ENCODE measurements around the gene CPB1. TPM values are rescaled to one million over a fixed set of nuclear protein-coding genes. Genes with fewer than 3 reads are reported as not detected.

CPB1 gene
- total and polyA plus RNA-seq, 3 experiments from 2014 or later = not detected

DNA sequence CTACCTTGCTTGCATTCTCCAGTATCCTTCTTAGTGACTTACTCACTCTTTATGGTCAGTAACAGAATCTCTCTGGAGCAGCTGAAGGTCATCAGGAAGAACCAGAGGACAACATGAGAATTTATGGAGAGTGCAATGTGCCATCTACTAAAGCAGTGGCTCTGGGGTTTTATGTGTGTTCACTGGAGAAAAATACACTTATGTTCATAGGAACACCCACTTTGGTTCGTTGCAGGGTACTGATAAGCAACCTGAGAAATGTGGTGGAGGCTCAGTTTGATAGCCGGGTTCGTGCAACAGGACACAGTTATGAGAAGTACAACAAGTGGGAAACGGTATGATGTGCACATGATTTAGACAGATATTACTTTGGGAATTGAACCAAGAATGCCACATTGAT, 12.8 kb downstream of the CPB1 start:
- no peaks in the 10 kb centered on the region for H3K36me3 ChIP-seq (ENCODE audit: insufficient read depth, low read length)

DNA sequence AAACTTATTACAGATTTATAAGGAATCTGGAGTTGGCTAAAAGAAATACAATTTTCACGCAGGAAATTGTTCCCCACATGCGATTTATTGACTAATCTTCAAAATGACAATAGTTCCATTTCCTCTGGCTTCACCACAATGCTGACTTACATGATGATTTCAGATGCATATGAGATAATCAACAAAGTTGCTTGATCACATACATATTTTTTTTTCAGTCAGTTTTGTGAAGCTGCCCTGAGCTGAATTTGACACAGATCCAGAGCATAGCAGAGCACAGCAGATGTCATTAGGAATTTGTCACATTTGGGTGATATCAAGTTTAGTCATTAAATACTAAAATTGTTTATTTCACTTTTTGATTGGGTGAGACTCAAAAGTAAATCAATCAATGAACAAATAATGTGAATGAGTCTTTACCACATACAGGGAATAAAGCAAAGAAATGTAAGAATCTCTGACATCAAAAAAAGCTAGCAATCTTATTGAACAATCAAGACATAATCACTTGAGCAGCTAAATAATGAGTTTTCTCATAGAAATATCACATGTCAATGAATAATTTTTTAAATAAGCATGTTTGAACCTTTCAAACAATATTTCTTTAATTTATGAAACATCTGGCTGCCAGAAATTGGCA, 18.3 kb downstream of the CPB1 start:
- Histone ChIP-seq H3K9me3 (ENCODE audit: low read length) (no peaks in the 10 kb centered on the region), H3K4me1 (ENCODE audit: insufficient read depth, low read length) (no peaks in the 10 kb centered on the region), H3K27ac (ENCODE audit: low read depth, low read length) (no peak overlapping the region), H3K4me3 (ENCODE audit: low read length) (no peak overlapping the region), H3K27me3 (ENCODE audit: insufficient read depth, low read length, poor library complexity, severe bottlenecking) (no peaks in the 10 kb centered on the region), H3K36me3 (ENCODE audit: insufficient read depth, low read length) (no peaks in the 10 kb centered on the region)
- Mint-ChIP-seq H3K27me3 (peaks cover 0 to 17% of the 10 kb centered on the region in 2 donors), H3K4me3 (no peak overlapping the region), H3K36me3 (no peaks in the 10 kb centered on the region), H3K27ac (no peak overlapping the region), H3K4me1 (no peaks in the 10 kb centered on the region), H3K9me3 (no peaks in the 10 kb centered on the region)
- ChIA-PET CTCF (no interaction called here), POLR2A (no interaction called here)
- no peak for DNase-seq

More for the DNA sequence above, 12.8 kb downstream of the CPB1 start:
- H3K4me1 ChIP-seq (ENCODE audit: insufficient read depth, low read length) = no peaks in the 10 kb centered on the region
- Mint-ChIP-seq H3K36me3 (no peaks in the 10 kb centered on the region), H3K9me3 (no peaks in the 10 kb centered on the region), H3K4me1 (no peaks in the 10 kb centered on the region), H3K4me3 (no peak overlapping the region), H3K27ac (no peak overlapping the region), H3K27me3 (peaks cover 0 to 17% of the 10 kb centered on the region in 2 donors)
- H3K9me3 ChIP-seq (ENCODE audit: low read length) = no peaks in the 10 kb centered on the region
- no peak for DNase-seq
- no peak overlapping the region for H3K4me3 ChIP-seq (ENCODE audit: low read length)
- no peak overlapping the region for H3K27ac ChIP-seq (ENCODE audit: low read depth, low read length)
- ChIA-PET CTCF (no interaction called here), POLR2A (no interaction called here)
- no peaks in the 10 kb centered on the region for H3K27me3 ChIP-seq (ENCODE audit: insufficient read depth, low read length, poor library complexity, severe bottlenecking)

GRCh38 chr3:148847351-148847750, 19.7 kb downstream of the CPB1 start:
- Mint-ChIP-seq H3K27ac (no peak overlapping the region), H3K27me3 (peaks cover 0 to 11% of the 10 kb centered on the region in 2 donors), H3K4me1 (no peaks in the 10 kb centered on the region), H3K36me3 (no peaks in the 10 kb centered on the region), H3K4me3 (no peak overlapping the region), H3K9me3 (no peaks in the 10 kb centered on the region)
- DNase-seq = no peak
- Histone ChIP-seq H3K36me3 (ENCODE audit: insufficient read depth, low read length) (no peaks in the 10 kb centered on the region), H3K9me3 (ENCODE audit: low read length) (no peaks in the 10 kb centered on the region), H3K27me3 (ENCODE audit: insufficient read depth, low read length, poor library complexity, severe bottlenecking) (no peaks in the 10 kb centered on the region), H3K27ac (ENCODE audit: low read depth, low read length) (no peak overlapping the region), H3K4me3 (ENCODE audit: low read length) (no peak overlapping the region), H3K4me1 (ENCODE audit: insufficient read depth, low read length) (no peaks in the 10 kb centered on the region)
- CTCF ChIA-PET = no interaction called here
- POLR2A ChIA-PET = no interaction called here

GRCh38 chr3:148848410-148848809, 20.8 kb downstream of the CPB1 start:
- H3K4me3 Mint-ChIP-seq = no peak overlapping the region
- CTCF ChIA-PET = no interaction called here
- POLR2A ChIA-PET = no interaction called here
- H3K9me3 Mint-ChIP-seq = no peaks in the 10 kb centered on the region
- H3K4me1 ChIP-seq (ENCODE audit: insufficient read depth, low read length) = no peaks in the 10 kb centered on the region
- peaks cover 0 to 7% of the 10 kb centered on the region in 2 donors for H3K27me3 Mint-ChIP-seq
- H3K9me3 ChIP-seq (ENCODE audit: low read length) = no peaks in the 10 kb centered on the region
- no peak overlapping the region for H3K4me3 ChIP-seq (ENCODE audit: low read length)
- DNase-seq = no peak
- no peaks in the 10 kb centered on the region for H3K4me1 Mint-ChIP-seq
- H3K36me3 ChIP-seq (ENCODE audit: insufficient read depth, low read length) = no peaks in the 10 kb centered on the region
- H3K27ac ChIP-seq (ENCODE audit: low read depth, low read length) = no peak overlapping the region
- H3K27me3 ChIP-seq (ENCODE audit: insufficient read depth, low read length, poor library complexity, severe bottlenecking) = no peaks in the 10 kb centered on the region
- no peak overlapping the region for H3K27ac Mint-ChIP-seq
- no peaks in the 10 kb centered on the region for H3K36me3 Mint-ChIP-seq

GRCh38 chr3:148852271-148852992, 24.8 kb downstream of the CPB1 start:
- H3K27ac Mint-ChIP-seq = no peak overlapping the region
- ChIA-PET CTCF (interaction anchor here (1.0 kb wide), 1 partner anchor 20 kb away, joined by 3 read pairs; no protein-coding TSS in a partner anchor), POLR2A (no interaction called here)
- H3K4me3 ChIP-seq (ENCODE audit: low read length) = no peak overlapping the region
- no peaks in the 10 kb centered on the region for H3K36me3 Mint-ChIP-seq
- H3K4me1 Mint-ChIP-seq = no peaks in the 10 kb centered on the region
- no peaks in the 10 kb centered on the region for H3K9me3 Mint-ChIP-seq
- H3K27me3 Mint-ChIP-seq = peaks cover 0 to 2% of the 10 kb centered on the region in 2 donors
- H3K9me3 ChIP-seq (ENCODE audit: low read length) = no peaks in the 10 kb centered on the region
- no peak overlapping the region for H3K27ac ChIP-seq (ENCODE audit: low read depth, low read length)
- DNase-seq = no peak
- H3K4me3 Mint-ChIP-seq = no peak overlapping the region
- no peaks in the 10 kb centered on the region for H3K4me1 ChIP-seq (ENCODE audit: insufficient read depth, low read length)
- no peaks in the 10 kb centered on the region for H3K27me3 ChIP-seq (ENCODE audit: insufficient read depth, low read length, poor library complexity, severe bottlenecking)
- no peaks in the 10 kb centered on the region for H3K36me3 ChIP-seq (ENCODE audit: insufficient read depth, low read length)

DNA sequence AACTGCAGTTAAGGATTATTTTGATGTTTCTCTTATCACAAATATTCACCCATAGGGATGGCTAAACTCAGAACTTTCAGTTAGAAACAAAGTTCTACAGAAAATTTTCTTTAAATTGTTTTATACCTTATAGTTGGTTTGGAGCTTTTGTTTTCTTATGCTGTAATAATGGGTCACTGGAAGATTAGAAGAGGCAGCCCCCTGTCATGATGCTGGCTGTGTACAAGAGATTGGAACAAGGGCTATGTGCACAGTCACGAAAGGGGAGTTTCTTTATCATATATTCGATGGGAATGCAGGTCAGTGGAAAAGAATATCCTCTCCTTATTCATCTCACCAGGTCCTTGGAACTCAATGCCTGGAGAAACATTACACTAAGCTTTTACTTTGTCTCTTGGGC, 25.5 kb downstream of the CPB1 start:
- CTCF ChIA-PET = interaction anchor here (1.0 to 1.3 kb wide), 2 partner anchors 21 to 91 kb away, joined by 3 read pairs; no protein-coding TSS in a partner anchor

GRCh38 chr3:148854061-148854460, 26.4 kb downstream of the CPB1 start:
- Mint-ChIP-seq H3K4me3 (no peak overlapping the region), H3K4me1 (no peaks in the 10 kb centered on the region), H3K36me3 (no peaks in the 10 kb centered on the region), H3K27me3 (peaks cover 0 to 2% of the 10 kb centered on the region in 2 donors), H3K27ac (no peak overlapping the region), H3K9me3 (no peaks in the 10 kb centered on the region)
- Histone ChIP-seq H3K27ac (ENCODE audit: low read depth, low read length) (no peak overlapping the region), H3K4me1 (ENCODE audit: insufficient read depth, low read length) (no peaks in the 10 kb centered on the region), H3K27me3 (ENCODE audit: insufficient read depth, low read length, poor library complexity, severe bottlenecking) (no peaks in the 10 kb centered on the region), H3K4me3 (ENCODE audit: low read length) (no peak overlapping the region), H3K9me3 (ENCODE audit: low read length) (no peaks in the 10 kb centered on the region), H3K36me3 (ENCODE audit: insufficient read depth, low read length) (no peaks in the 10 kb centered on the region)
- POLR2A ChIA-PET = no interaction called here
- CTCF ChIA-PET = interaction anchor here (1.3 kb wide), 1 partner anchor 90 kb away, joined by 3 read pairs; no protein-coding TSS in a partner anchor
- no peak for DNase-seq

More for the DNA sequence above, 25.5 kb downstream of the CPB1 start:
- H3K4me3 ChIP-seq (ENCODE audit: low read length) = no peak overlapping the region
- H3K27me3 Mint-ChIP-seq = peaks cover 0 to 2% of the 10 kb centered on the region in 2 donors
- no peaks in the 10 kb centered on the region for H3K9me3 ChIP-seq (ENCODE audit: low read length)
- H3K9me3 Mint-ChIP-seq = no peaks in the 10 kb centered on the region
- H3K36me3 ChIP-seq (ENCODE audit: insufficient read depth, low read length) = no peaks in the 10 kb centered on the region
- no peak overlapping the region for H3K27ac Mint-ChIP-seq
- H3K36me3 Mint-ChIP-seq = no peaks in the 10 kb centered on the region
- H3K27me3 ChIP-seq (ENCODE audit: insufficient read depth, low read length, poor library complexity, severe bottlenecking) = no peaks in the 10 kb centered on the region
- no peaks in the 10 kb centered on the region for H3K4me1 Mint-ChIP-seq
- POLR2A ChIA-PET = no interaction called here
- H3K4me1 ChIP-seq (ENCODE audit: insufficient read depth, low read length) = no peaks in the 10 kb centered on the region
- DNase-seq = no peak
- H3K27ac ChIP-seq (ENCODE audit: low read depth, low read length) = no peak overlapping the region
- H3K4me3 Mint-ChIP-seq = no peak overlapping the region

DNA sequence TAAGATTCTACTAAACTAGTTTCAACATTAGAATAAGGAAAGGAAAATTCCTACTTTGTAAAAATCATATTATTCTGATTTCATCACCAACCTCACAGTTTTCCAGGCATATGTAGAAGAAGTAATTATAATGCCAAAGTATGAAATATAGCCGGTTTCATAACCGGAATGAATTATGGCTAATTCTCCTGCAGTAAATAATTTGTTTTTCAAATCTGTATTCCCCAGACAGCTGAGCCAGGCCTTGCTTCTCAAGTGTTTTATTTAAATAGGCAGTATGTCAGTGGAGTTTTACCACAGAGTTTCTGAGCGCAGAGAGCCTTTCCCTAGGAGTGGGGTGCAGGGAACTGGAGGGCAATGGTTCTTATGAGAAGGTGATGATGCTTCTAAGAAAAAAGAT, 28.8 kb downstream of the CPB1 start:
- DNase-seq = no peak
- Mint-ChIP-seq H3K27me3 (peaks cover 2 to 8% of the 10 kb centered on the region in 2 donors), H3K27ac (no peak overlapping the region), H3K4me3 (no peak overlapping the region), H3K36me3 (no peaks in the 10 kb centered on the region), H3K4me1 (no peaks in the 10 kb centered on the region), H3K9me3 (no peaks in the 10 kb centered on the region)
- Histone ChIP-seq H3K27me3 (ENCODE audit: insufficient read depth, low read length, poor library complexity, severe bottlenecking) (no peaks in the 10 kb centered on the region), H3K4me1 (ENCODE audit: insufficient read depth, low read length) (no peaks in the 10 kb centered on the region), H3K36me3 (ENCODE audit: insufficient read depth, low read length) (no peaks in the 10 kb centered on the region), H3K27ac (ENCODE audit: low read depth, low read length) (no peak overlapping the region), H3K4me3 (ENCODE audit: low read length) (no peak overlapping the region), H3K9me3 (ENCODE audit: low read length) (no peaks in the 10 kb centered on the region)
- ChIA-PET CTCF (no interaction called here), POLR2A (no interaction called here)
